SHP77 (cell line): Measurements from ENCODE around the gene TMEM59.
"Not testable (repeated sequence)": the region's sequence is repeated elsewhere in the genome, so short reads cannot be mapped to it uniquely, and the experiment has no call there.

ENCODE experiments used
- DNase-seq, 2 experiments: peaks; one replicate each; lab custom pipeline; 2025; lab: John Stamatoyannopoulos, UW

TMEM59 gene, protein sequence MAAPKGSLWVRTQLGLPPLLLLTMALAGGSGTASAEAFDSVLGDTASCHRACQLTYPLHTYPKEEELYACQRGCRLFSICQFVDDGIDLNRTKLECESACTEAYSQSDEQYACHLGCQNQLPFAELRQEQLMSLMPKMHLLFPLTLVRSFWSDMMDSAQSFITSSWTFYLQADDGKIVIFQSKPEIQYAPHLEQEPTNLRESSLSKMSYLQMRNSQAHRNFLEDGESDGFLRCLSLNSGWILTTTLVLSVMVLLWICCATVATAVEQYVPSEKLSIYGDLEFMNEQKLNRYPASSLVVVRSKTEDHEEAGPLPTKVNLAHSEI

DNA sequence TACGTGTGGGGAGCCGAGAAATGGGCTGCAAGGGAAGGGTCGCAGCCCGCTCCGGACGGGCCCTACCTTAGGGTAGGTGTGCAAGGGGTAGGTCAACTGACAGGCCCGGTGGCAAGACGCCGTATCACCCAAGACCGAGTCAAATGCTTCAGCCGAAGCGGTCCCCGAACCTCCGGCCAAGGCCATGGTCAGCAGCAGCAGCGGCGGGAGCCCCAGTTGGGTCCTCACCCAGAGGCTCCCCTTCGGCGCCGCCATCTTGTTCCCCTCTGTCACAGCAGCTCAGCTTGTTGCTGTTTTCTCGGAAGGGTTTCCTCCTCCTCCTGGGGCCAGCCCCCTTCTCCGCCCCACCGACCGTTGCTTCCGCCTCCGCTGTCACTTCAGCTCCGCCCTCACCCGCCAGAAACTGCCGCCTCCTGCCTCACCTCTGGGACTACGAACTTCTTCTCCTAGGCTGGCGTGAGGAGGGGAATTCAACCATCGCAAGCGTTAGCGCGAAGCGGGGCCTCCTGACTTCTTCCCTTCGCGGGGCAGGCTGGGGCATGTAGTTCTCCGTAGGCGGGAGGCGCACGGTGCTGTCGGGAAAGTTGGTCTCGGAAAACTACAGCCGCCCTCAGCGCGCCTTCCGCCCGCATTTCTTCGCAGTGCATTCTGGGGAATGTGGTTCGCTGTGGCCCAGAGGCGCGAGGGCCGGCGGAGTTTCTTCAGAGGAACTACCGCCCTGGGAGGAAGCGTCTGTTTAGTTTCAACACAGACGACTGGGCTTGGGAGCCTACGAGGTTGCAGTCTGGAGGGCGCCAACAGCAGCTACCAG, at the start of gene TMEM59, which contains the start of gene TCEANC2:
TMEM59 (minus strand) TSS at position 271 of the 811 bp plus-strand sequence; CDS start at position 255, 16 bp downstream.
TCEANC2 (plus strand) TSS at position 675 of the 811 bp plus-strand sequence. CDS start 815 bp downstream, outside the sequence.
- DNase-seq = peak; percentile 97 to 99

DNA sequence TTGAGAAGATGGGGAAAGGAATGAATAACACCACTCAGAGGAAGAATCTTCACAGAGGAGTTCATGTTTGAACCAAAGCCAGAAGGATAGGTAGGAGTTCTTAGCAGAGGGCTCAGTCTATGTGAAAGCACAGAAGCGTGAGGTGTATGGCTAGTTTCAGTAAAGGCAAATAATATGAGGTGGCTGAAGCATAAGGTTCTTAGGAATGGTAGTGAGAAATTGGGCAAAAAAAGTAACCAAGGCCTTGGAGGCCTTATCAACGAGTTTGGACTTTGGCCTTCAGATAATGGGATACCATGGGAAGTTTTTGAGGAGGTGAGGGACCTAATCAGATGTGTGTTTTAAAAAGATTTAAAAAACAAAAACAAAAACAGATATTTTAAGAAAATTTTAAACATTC, 47.5 kb upstream of the TMEM59 start:
- no peak for DNase-seq

GRCh38 chr1:54099061-54099610, 46.1 kb upstream of the TMEM59 start:
- no peak for DNase-seq

DNA sequence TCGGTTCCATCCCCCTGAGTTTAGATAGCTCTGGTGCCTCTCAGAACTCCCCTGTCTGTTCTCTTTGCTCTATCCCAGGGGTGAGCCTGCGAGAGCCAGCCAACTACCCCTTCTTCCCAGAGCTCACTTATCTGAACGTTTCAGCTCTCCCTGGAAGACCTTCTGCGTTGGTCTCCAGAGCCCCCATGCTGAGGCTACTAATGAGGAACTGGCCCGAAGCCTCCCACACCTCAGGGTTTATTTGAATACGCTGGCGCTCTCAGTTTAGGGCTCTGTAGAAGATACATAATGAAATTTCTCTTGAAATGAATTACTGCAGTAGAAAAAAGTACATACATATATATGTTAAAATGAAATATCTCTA, 43.9 kb upstream of the TMEM59 start:
- no peak for DNase-seq

DNA sequence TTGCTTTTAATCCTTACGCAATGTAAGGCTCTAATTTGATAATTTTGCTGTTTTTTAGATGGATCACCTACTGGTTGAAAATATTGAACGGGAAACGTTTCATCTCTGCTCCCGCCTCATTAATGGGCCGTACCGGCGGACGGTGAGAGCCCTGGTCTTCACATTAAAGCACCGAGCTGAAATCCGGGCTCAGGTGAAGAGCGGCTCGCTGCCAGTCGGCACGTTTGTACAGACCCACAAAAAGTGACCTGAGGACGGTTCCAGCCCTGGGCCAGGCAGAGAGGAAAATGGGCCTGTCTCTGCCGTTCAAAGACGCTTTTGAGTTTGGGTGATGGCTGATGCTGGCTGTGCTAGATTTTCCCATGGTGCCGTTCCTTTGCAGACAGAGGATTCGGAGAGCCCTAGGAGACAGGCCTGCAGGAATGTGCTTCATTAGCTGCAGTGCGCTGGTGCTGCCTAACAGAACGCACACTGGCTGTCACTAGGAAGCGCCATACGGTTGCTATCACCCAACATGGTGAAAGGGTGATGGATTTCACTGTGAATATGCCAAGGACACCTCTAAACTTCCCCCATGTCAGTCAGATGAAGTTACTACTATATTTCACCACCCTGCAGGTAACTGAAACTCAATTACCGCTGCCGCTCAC, 43.3 kb upstream of the TMEM59 start:
- DNase-seq = no peak

DNA sequence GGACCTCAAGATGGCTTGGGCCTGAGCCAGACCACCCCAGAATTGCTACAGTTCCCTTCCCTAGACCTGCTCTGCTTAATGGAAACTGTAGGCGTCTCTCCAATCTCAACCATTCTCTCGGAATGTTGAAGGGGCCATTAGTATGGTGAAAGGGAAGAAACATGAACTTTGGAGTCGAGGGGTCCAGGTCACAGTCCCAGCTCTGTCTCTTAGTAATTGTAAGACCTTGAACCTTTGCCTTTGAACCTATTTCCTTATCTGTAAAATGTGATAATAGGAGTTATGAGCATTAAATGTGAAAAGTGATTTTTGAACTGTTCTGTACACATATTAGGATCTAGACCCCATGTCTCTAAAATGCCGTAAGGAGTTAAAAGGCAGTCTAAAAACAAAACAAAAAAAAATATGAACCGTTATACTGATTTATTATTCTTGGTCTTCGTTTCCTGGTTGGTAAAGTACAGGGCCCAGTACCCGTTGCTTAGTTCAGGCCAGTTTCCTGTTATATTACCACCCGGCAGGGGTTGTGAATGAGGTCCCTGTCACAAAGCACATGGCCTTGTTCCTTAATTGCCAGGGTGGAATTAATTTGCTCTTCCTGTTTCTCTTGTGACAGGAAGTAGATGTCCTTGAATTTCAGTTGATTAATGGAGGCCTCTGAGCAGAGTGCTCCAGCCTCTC, 42.7 kb upstream of the TMEM59 start:
- DNase-seq = no peak

GRCh38 chr1:54094730-54095105, 41.7 kb upstream of the TMEM59 start:
- not testable (repeated sequence) for DNase-seq

DNA sequence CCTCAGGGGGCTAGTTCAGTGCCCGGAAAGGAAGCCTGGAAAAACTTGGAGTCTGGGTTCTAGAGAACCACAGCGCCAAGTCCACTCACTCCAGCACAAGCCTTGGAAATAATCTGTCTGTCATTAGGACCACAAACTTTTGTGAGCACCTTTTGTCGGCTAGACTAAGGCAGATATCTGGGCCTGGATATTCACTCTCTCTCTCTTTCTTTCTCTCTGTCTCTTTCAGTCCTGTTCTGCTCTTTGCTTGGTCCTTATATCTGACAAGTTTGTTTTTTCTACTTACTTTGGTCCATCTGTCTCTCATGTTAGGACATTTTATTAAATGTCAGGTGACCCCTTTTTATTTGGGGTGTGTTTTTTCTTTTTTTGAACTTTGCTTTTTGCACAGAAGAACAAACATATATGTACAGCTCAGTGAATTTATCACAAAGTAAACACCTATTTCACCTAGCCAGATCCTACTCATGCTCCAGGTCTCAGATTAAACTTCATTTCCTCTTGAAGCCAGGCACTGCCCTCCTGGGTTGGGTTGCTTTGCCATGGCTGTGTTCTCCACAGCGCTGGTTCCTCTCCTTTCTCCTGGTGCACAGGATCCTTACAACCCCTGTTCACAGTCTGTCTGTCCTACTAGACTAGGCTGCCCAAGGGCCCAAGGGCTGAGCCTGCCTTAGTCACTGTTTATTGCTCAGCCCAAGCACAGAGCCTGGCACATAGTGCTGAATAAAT, 41.2 kb upstream of the TMEM59 start:
- no peak for DNase-seq

DNA sequence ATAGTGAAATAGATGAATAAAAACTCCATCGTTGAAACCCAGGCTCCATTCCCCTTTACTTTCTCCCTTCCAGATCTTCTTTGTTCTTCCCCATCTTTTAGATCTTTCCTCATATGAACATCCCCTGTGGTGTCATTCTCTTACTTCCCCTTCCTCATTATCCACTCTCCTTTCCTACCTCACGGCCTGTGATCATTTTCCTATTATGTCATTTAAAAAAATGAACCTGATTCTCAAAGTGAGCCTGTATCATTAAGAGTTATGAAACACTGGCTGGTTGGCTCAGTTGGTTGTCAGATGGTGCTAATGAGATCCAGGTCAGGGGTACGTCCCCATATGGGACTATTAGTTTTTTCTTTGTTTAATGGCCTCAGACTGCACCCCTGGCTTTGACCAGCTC, 38.7 kb upstream of the TMEM59 start:
- no peak for DNase-seq

DNA sequence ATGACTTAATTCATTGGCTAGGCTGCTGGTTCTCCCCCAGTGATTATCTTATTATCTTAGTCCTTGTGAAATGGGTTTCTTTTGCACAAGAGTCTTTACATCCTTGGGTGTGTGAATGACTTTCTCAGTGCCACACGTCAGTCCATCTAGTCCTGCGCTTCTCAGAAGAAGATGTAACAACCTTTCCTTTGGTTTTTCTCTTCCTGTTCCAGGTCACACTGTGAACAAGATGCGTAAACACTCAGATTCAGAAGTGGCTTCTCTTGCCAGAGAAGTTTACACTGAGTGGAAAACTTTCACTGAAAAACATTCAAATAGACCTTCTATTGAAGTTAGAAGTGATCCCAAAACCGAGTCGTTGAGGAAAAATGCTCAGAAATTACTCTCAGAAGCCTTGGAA, 35.4 kb upstream of the TMEM59 start:
- DNase-seq = no peak

GRCh38 chr1:54086754-54087153, 33.8 kb upstream of the TMEM59 start:
- no peak for DNase-seq

GRCh38 chr1:54084794-54085193, 31.8 kb upstream of the TMEM59 start:
- no peak for DNase-seq

DNA sequence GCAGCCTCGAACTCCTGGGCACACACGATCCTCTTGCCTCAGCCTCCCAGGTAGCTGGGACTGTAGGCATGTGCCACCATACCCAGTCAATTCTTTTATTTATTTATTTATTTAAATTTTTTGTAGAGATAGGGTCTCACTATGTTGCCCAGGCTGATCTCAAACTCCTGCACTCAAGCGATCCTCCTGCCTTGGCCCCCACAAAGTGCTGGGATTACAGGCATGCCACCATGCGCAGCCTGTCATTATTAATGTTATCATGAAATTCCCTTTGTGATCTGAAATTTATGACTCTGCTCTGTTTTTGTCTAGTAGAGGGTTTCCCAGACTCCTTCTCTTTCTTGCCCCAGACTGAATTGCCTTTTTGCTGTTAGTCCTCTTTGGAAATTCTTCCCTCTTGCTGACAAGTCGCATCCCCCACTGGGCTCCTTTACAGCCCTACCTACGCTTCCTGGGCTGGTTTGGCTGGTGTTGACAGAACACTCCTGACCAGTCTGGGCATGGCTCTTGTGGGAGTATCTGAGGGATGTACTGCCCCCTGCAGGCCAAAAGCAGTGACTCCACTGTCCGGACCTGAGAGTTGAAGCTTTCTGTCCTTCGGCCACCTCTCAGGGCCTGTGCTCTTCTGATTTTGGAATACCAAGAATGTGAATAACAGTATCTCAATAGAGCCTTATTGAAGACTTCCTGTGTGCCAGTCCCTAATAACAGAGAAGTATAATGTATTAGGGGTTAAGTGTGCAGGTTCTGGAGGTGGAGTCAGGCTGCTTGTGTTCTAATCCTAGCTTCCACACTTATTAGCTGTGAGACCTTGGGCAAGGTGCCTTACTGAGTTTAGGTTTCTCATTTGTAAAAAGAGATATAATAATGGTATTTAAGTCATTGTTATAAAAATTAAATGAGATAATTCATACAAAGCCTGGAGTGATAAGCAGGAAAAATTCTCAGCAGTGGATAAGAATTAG, 28.6 kb upstream of the TMEM59 start:
- DNase-seq = peak; percentile 57 to 72

DNA sequence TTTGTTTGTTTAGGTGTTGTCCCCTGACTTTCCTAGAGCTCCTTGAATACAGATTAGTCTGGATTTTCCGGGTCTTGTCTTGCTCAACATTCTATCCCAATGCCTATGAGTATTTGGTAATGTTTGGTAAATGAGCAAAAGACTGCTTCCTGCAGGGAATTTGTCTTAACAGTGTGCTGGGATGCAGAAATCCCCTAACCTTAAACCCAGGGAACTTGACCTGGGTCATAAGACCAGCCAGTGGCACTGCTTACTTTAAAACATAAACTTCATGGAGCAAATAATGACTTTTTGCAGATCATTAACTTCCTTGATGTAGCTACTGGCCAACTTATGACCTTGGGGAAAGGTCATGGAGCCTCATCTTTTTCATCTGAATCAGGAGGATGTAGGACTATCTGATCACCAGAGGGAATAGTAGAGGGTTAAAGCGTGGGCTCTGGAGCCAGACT, 27.6 kb upstream of the TMEM59 start:
- no peak for DNase-seq

DNA sequence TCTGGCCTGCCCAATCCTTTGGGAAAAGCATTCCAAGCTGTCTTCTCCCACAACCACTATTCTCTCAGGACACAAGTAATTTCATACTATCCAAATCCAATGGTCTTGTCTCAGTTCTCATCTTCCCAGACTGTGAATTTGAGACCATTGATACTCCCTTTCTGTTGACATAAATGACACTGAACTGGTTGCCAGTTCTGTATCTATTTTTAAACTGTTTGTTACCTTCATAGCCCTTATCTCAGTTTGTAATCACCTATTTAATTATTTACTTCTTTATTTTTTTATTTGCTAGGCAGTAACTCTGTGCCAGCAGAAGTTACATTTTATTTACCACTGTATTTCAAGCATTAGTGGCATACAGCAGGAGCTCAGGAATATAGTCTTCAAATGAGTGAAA, 24.4 kb upstream of the TMEM59 start:
- no peak for DNase-seq

- peak; percentile 33 to 41 for DNase-seq
These were observed 17.3 kb upstream of the TMEM59 start for GRCh38 chr1:54070171-54070837.

DNA sequence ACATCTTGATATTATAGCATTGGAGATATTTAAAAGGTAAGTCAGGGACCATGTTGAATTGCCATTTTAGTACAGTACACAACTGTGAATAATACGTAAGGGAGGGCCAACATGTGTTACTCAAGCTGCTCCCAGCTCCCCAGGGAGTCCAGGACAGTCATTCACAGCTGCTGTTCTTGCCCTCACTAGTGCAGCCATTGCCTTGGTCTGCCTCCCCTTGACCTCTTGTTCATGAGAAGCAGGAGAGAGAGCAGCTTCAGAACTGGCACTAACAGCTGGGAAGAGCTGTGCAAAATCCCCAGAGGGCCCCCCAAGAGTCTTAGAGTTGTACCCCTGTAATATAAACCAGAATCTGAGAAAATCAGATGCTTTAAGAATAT, 16.8 kb upstream of the TMEM59 start:
- no peak for DNase-seq

- no peak for DNase-seq
These were observed 11.3 kb upstream of the TMEM59 start for GRCh38 chr1:54064299-54064698.

DNA sequence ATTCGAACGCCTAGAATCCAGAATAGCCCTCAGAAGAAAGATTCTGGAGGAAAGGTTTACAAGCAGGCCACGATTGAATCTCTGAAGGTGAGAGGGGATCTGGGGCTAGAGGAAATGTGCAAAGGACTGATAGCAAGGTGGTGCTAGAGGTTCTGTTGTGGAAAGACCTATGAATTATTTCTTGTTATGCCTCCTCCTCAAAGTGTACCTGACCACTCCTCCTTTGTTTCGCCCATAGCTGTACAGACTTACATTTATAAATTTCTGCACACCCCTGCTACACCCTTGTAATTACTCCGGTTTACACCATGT, 1.4 kb upstream of the TMEM59 start:
- no peak for DNase-seq
